ENCODE results near the gene NFKBIL1.

The NFKBIL1 gene

GRCh38 chr6:31535538-31536324 lies 11.7 kb upstream of the NFKBIL1 start:
- no peak for DNase-seq

- DNase-seq, result no peak
Observed at GRCh38 chr6:31538805-31539400, 8.5 kb upstream of the NFKBIL1 start.

GRCh38 chr6:31540640-31541039 lies 6.8 kb upstream of the NFKBIL1 start:
- no peak for DNase-seq

- DNase-seq, result peak; percentile 68
Observed at GRCh38 chr6:31541059-31541657, 6.2 kb upstream of the NFKBIL1 start.

GRCh38 chr6:31541658-31542521 lies 5.5 kb upstream of the NFKBIL1 start, which contains the start of gene DDX39B:
Gene DDX39B (minus strand): TSS chr6:31542003. CDS start chr6:31540532, 1,471 bp downstream.
- peak; percentile 99 for DNase-seq

- DNase-seq, result no peak
Observed at GRCh38 chr6:31543639-31544038, 3.8 kb upstream of the NFKBIL1 start.

GRCh38 chr6:31544676-31545075 lies 2.7 kb upstream of the NFKBIL1 start:
- no peak for DNase-seq

GRCh38 chr6:31545291-31545690 lies 2.1 kb upstream of the NFKBIL1 start:
- DNase-seq, result peak; percentile 88

- peak; percentile 98 for DNase-seq
Observed at GRCh38 chr6:31546339-31546957, 960 bp upstream of the NFKBIL1 start, which contains the start of gene ATP6V1G2. Gene ATP6V1G2 (minus strand): TSS chr6:31546608. CDS start chr6:31546559, 49 bp downstream.

GRCh38 chr6:31547727-31548543 lies 527 bp downstream of the NFKBIL1 start:
- peak; percentile 49 for DNase-seq

- DNase-seq, result no peak
Observed at GRCh38 chr6:31548544-31548873, 1.1 kb downstream of the NFKBIL1 start.

GRCh38 chr6:31551371-31551770 lies 4.0 kb downstream of the NFKBIL1 start:
- DNase-seq, result peak; percentile 69

- no peak for DNase-seq
Observed at GRCh38 chr6:31556307-31556706, 8.9 kb downstream of the NFKBIL1 start.

- DNase-seq, result no peak
Observed at GRCh38 chr6:31557443-31558317, 10.3 kb downstream of the NFKBIL1 start.

- DNase-seq, result no peak
Observed at GRCh38 chr6:31558318-31558625, 10.9 kb downstream of the NFKBIL1 start.

- DNase-seq, result no peak
Observed at GRCh38 chr6:31558631-31559500, 11.5 kb downstream of the NFKBIL1 start.

- no peak for DNase-seq
Observed at GRCh38 chr6:31559606-31559957, 12.2 kb downstream of the NFKBIL1 start.

- DNase-seq, result no peak
Observed at GRCh38 chr6:31559958-31560696, 12.7 kb downstream of the NFKBIL1 start.

GRCh38 chr6:31560697-31561058 lies 13.3 kb downstream of the NFKBIL1 start:
- DNase-seq, result no peak
